ENCODE results near the gene NSMCE1.

The NSMCE1 gene

DNA sequence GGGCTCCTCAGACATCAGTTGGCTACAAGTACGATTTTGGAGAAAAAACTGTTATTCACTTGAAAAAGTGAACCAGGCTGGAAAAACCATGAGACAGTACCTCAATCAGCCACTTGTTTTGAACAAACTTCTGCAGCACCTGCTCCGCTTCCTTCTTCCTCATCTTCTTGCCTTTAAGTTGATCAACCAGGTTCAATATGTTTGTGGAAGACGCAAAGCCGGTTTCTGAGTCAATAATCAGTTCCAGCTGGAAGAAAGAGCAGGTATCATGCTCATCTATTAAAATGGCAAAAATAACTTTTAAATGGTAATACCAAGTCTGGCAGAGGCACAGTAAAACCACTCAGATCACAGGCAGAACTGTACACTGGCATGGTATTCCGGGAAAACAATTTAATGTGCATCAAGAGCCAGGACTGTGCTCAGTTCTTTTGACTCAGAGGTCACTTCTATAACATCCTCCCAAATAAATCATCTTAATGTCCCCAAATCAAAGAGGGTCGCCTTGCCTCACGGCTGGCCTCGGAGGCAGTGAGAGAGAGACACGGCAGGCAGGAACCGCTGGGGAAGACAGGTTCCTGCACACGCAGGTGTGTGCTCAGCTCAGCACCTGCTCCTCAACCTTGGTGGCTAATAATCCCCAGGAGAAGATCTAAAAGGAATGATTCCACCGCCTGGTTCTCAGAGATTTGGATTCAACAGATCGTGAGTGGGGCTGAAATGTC is 35.5 kb downstream of the NSMCE1 start:
- no peak overlapping the region for H3K4me3 ChIP-seq (ENCODE audit: low read depth, low read length)

DNA sequence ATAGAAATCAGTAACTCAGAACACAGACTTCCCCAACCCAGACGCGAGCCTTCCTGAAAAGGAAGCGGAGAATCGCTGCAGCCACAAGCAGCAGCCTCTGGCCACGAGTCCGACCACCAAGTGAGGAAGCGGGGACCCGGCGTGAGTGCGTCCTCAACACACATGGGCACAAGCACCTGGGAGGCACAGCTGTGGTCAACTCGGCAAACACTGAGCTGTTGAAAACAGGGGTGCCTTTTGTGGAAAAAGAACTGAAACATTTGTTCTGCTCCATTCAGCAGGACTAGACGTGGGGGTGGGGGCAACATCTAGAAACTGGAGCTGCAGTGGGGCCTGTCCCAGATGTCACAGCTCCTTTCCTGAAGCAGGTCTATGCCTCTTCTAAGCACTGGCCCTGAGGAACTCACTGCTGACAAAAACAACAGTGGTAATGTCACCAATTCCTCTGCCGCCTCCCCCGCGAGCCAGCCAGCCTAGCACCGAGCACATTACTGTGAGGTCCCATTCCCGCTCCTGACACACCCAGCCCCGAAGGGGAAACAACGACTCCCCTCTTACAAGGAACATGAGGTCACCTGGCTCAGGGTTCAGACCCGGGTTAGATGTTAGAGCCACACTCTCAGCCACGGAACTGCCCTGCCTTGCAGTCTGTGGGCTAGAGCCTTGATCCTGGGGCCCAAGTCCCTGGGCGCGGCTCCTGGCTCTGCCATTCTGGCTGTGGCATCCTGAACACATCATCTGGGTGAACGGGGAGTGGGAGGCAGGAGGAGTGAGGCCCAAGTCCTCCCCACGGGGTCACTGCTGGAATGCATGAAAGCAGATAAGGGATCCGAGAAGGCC is 36.3 kb downstream of the NSMCE1 start:
- H3K4me3 ChIP-seq (ENCODE audit: low read depth, low read length) = no peak overlapping the region

DNA sequence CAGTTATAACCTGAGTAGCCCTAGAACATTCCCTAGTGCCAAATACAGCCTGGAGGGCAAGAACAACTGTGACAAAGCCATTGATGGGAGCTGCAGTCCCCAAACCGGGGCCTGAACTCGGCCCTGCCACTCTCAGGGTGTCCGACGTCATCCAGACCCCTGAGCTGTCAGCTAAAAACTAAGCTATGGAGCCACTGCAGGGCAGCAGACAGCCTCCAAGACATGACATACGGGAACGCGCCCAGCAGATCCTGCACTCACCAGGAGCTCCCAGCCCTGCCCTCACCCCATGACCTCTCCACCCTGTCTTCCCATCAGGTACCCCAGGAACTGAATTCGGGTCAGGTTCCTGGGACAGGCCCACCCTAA is 36.9 kb downstream of the NSMCE1 start:
- no peak overlapping the region for H3K4me3 ChIP-seq (ENCODE audit: low read depth, low read length)

DNA sequence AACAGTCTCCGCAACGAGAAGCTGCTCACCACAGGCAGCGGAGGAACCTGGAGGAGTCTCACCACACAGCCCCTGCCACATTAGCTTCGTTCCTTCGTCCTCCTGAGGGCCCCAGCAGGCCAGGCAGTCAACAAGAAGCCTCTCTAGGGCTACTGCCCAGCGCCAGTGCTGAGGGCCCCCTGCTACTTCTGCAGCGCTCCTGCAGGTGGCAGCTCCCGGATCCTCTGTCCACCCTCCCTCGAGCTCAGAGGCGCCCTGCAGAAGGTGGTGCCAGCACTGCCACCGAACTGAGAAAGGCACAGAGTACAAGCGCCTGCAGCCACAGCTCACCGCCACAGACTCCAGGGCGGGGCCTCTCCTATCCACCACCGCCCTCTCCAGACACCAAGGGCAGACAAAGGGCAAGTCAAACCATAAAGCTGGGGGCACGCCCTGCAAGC is 38.0 kb downstream of the NSMCE1 start:
- no peak overlapping the region for H3K4me3 ChIP-seq (ENCODE audit: low read depth, low read length)

DNA sequence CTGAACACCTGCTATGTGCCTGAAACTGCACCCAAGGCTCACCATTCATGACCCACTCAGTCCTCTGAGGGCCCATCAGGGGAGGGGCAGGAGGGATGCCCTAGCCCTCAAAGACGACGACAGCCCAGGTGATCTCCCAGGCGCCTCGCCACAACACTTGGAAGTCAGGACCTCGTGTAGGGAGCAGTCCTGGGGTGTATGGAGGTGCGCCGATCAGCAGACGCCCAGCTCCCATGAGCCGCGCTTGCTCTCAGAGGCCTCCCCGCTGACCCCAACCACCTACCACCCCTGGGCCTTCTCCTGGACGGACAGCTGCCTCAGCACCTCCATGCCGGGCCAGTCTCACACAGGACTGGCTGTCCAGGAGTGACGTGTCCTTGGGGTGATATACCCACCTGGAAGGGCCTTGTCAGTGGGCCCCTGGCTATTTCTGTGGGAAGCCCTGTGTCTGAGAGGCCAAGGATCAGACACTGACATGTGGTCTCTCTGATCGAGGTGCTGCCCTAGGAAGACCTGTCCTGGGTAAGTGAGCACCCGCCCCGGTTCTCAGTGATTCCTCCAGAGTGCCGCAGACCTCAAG is 38.6 kb downstream of the NSMCE1 start:
- no peak overlapping the region for H3K4me3 ChIP-seq (ENCODE audit: low read depth, low read length)

DNA sequence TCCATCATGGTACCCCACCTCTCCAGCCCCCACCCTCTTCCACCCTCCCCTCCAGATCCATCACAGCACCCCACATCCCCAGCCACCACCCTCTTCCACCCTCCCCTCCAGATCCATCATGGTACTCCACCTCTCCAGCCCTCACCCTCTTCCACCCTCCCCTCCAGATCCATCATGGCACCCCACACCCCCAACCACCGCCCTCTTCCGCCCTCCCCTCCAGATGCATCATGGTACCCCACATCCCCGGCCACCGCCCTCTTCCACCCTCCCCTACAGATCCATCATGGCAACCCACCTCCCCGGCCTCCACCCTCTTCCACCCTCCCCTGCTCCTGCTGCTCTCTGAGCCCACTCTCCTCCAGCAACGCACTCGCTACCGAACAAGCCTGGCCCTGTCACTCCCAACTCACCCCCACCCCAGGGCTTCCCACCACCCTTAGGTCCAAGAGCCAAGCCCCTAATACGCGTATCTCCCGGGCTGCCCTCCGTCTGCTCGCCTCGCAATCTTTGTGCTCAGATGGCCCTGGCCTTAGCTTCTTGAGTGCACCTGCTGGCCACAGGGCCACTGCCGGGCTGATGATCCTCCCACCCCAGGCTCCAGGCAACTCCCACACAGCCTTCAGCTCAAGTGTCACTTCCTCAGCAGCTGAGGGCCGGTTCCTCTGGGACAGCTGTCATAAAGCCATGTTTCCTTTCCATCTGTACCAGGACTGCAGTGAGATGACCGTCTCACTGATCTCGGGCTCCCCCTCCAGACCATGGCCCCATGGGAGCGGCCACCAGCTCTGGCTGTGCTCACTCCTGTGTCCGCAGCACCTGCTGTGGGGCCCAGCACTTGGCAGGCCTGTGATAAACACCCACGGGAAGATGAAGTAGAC is 39.7 kb downstream of the NSMCE1 start:
- no peak overlapping the region for H3K4me3 ChIP-seq (ENCODE audit: low read depth, low read length)

DNA sequence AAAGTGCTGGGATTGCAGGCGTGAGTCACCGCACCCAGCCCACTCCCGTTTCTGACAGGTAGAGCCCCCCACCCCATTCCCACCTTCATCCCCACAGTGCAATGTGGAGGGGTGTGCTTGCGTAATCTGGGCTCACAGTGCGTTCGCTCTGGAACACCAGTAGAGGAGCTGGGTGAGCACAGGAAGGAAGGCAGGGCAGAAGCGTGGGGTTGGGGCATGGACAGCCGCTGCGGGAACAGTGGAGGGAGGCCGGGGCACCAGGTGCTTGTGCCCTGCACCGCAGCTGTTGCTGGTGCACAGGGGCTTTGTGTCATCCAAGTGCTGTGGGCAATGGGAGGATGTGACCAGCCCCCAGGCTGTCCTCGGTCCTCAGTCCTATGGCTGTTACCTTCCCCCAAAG is 40.5 kb downstream of the NSMCE1 start:
- H3K4me3 ChIP-seq (ENCODE audit: low read depth, low read length) = no peak overlapping the region

DNA sequence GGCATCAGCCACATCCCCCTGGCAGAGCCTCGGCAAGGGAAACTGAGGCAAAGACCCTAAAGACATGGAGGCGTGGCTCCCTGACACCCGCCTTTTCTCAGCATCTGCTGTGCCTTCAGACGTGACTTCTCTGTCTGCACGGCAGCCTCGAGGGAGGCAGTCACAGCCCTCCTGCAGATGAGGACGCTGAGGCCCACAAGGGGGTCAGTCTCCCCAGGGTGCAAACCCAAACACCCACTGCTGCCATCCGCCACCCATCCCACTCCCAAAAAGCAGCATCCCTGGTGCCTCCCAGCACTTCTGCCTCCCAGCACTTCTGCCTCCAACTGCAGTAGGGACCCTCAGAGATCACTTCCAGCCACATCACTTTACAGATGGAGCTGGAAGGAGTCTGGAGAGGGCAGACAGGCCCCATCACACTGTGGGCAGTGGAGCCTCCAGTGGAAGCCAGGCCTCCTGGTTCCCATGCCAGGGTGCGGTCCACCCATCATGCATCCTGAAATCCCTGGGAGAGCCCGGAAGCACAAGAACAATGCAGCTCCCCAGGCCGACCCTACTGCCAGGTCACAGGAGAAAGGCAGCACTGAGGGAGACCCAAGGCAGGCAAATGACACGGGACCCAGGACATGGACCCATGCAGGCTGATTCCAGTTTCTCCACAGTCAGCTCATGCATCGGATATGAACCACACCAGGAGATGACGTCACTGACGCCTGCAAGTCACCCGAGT is 41.4 kb downstream of the NSMCE1 start:
- no peak overlapping the region for H3K4me3 ChIP-seq (ENCODE audit: low read depth, low read length)

DNA sequence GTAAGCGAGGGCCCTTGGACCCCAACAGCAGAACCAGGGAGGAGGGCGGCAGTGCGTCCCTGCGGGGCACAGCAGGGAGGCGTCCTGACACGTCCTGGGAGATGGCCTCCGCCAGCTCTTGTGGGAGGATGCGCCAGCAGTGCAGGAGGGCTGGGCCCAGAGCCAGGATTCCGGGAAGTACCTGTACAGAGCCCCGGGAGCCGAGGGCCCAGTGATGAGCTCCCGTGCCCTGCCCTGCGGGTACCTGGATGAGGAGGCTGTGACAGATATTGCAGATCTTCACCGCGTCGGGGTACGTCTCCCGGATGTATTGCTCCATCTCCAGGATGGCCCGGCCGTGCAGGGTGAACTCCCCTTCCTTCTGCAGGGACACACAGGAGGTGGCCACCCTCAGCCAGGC is 42.1 kb downstream of the NSMCE1 start:
- no peak overlapping the region for H3K4me3 ChIP-seq (ENCODE audit: low read depth, low read length)

DNA sequence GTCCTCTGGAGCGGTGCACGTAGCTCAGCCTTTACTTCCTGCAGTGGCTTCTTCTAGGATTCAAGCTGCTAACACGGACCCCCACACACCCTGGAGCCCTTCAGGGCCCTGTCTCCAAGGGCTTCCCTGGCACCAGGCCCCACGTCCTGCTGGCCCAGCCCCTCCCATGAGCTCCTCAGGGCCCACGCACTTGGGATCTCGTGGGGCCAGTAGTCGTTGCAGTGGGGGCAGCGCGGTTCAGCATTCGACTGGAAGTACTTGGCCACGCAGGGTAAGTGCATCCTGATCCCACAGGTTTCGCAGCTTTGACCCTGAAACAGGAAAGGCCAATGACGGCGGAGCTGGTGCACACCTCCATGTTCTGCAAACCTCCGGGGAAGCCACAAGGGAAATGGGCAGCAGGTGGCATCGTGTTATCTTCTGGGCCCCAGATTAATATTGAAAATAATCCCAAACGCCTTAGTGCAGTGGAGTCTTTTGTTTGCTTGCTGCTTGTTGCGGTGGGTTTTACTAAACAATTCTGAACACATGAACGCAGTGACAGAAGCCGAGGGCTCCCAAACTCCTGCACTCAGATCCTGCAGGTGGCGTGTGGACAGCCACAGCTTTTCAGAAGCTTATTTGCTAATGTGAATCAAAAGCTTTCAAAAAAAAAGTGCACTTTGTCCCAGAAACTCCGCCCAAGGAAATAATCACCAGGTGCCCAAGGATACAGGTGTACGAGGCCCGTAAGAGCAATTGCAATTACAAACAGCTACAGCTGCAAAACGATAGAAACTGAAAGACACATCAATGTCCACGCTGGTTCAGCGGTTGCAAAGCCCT is 42.8 kb downstream of the NSMCE1 start:
- H3K4me3 ChIP-seq (ENCODE audit: low read depth, low read length) = no peak overlapping the region

DNA sequence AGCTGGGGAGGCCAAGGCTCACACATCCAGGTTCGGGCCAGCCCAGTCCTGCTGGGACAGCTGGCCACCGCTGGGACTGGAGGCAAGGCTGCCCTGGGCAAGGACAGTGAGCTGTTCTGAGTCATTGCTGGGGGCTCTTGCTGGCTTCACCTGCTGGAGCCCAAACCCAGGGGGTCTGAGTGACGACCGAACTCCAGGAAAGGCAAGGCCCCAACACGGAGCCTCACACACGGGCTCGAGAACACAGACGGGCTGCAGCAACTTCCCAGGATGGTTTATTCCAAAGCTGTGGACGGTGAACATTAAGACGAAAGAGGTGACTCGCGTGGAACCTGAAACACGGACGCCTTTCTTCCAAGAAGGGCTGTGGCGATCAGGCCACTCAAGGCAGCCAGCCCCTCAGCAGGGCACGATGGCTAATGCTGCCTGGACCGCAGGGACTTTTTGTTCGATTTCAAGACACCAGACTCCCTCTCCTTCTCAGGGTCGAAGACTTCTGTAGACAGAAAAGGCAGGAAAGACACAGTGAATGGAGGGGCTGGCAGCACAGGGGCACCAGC is 43.8 kb downstream of the NSMCE1 start:
- no peak overlapping the region for H3K4me3 ChIP-seq (ENCODE audit: low read depth, low read length)

DNA sequence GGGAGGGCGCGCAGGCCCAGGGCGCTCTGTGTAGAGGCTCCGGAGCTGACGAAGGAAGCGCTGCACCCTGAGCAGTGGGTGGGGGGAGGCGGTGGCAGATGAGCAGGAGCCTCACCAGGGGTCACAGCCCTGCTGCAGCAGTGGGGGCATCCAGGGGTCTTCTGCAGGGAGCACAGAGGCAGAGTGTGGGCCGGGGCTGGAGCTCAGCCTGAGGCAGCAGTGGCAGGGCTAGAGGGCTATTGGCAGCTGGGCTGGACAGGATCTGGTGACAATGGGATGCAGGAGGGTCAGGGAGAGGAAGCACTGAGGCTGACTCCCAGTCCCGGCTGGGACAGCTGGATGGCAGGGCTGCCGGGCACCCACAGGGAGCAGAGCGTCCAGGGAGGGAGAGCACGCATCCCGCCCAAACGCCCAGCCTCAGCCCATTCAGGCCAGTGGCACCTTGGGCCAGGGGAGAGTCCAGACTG is 44.3 kb downstream of the NSMCE1 start:
- H3K4me3 ChIP-seq (ENCODE audit: low read depth, low read length) = no peak overlapping the region

DNA sequence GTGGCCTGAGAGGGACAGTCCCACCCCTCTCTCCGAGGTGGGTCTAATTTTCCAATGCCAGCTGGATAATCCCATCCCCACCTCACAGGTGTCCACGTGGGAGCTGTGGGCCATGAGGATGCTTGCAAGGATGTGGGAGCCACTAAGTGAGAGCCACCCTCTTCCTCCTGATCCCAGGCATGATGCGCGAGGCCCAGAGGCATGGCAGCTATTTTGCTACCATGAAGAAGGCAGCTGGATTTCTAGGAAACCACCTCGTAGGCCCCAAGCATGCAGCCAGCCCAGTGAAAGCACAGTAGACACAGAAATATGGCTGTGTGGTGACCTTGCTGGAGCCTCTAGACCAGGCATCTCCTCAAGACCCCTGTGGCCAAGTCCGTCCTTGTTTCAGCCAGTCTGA is 44.9 kb downstream of the NSMCE1 start:
- H3K4me3 ChIP-seq (ENCODE audit: low read depth, low read length) = no peak overlapping the region

DNA sequence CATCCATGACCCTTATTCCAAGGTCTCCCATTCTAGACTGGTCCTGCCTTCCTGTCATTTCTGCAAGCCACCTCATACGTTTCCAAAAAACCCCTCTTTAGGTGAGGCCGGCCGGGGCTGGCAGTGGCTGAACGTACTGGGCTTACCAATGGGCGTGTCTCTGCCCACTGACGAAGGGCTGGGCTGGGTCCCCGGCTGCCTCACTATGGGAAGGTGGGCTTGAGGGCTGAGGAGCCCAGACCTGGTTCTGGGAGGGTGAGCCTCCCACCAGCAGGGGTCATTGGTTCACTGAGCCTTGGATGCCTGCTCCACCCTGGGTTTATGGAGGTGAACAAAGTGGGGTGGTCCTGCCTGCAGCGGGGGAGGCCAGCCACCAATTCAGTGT is 45.4 kb downstream of the NSMCE1 start:
- H3K4me3 ChIP-seq (ENCODE audit: low read depth, low read length) = no peak overlapping the region

DNA sequence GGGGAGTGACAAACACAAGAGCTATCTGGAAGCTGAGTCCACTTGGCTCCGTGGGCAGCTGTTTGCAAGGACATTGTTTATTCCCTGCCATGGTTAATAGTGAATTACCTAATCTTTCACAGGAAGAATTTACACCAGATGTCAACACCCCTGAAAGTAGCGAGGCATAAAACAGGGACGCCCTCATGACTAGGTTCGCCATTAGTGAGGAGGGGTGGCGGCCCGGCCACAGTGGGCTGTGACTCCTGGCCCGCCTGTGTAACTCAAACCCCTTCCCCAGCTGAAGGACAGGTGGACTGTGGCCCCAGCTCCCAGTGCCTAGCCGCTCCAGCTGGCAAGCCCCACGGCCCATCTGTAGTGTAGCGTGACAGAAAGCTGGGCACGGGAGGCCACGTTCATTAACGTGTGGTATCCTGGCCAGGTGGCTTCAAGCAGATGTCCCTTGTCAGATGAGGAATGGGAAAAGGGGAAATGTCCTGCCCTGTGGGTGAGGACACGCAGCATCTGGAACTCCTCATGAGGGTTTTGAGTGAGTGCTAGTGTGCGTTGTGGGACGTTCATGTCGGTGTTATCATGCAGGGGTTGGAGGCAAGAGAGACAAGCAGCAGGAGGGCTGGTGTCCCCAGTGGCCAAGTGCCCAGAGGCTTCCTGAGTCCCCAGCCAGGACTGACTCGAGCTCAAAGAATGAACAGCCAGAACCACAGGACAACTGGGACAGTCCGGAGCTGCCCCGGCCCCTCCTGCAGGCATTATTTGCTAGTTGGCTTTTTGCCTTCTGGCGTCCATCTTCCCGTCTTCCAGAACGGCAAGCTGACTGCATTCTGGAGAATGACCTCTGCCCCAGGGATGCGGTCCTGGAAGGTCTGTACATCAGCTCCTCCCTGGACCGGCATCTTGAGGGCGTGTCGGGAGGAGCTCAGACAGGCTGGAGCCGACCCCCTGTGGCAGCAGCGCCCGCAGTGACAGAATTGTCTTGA is 46.0 kb downstream of the NSMCE1 start:
- H3K4me3 ChIP-seq (ENCODE audit: low read depth, low read length) = no peak overlapping the region

DNA sequence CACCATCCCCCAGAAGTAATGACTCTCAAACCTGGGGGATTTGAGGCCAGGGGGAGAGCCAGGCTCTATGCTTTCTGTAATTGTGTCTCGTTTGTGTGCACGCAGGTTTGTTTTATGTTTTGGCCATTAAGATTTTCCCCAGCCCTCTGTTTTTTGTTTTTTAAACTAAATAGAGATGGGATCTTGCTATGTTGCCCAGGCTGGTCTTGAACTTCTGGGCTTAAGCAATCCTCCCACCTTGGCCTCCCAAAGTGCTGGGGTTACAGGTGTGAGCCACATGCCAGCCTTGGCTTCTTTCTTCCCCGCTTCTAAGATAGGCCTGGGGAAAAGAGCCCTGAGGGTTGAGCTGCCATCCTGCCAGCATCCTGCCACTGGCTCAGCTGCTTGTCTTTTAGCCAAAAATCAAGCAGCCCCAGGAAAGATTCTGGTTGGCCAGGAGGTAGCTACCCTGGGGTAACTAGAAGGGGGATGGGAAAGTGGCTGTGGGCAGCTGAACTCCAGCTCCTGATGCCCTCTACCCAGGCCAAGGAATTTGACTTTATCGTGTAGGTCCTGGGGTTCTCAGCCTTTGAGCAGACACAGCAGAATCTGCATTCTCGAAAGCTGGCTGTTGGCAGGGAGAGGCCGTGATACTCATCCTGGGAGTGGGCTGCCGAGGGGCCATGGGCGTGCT is 46.9 kb downstream of the NSMCE1 start:
- no peak overlapping the region for H3K4me3 ChIP-seq (ENCODE audit: low read depth, low read length)

DNA sequence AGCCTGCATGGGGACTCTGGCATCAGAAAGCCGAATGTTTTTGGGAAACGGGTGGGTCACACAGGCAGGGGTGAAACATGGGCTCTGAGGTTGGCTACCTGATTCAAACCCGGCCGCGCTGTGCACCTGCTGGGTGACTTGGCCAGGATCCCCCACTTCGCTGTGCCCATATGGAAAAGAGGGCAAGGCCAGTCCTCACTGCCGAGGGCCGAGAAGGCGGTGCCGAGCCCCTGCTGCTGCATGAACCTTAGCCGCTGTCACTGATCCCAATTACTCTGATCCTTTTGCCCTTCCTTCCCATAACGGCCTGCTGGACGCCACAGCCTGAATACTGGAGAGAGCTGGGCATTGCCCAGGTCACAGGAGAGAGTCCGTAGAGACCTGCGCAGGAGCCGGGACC is 47.6 kb downstream of the NSMCE1 start:
- no peak overlapping the region for H3K4me3 ChIP-seq (ENCODE audit: low read depth, low read length)
